C4-2B (cell line): Measurements from ENCODE around the gene TEKTIP1.

Experiments
- CTCF ChIP-seq: fragments of 450-650 bp; conservative IDR thresholded peaks from 2 replicates; pipeline ENCODE4 v1.5.1; 2017; ENCODE audit warnings: mild to moderate bottlenecking
- ZFX ChIP-seq: fragments of 450-650 bp; IDR thresholded peaks from 2 replicates; pipeline ENCODE4 v1.6.1; 2017

- TF ChIP-seq CTCF (no peak), ZFX (no peak)
Observed at GRCh38 chr19:3518255-3518654, 20.7 kb upstream of the TEKTIP1 start.
